Measurements from ENCODE around the gene LRRC27. TPM values are rescaled to one million over a fixed set of nuclear protein-coding genes. Genes with fewer than 3 reads are reported as not detected.

LRRC27 gene
- total RNA-seq, 2 donors from 2014 or later = 5.8 to 6.1 TPM

- Histone ChIP-seq H3K36me3 (peaks cover 17% of the 10 kb centered on the region), H3K4me3 (peak overlapping the region; percentile 3), H3K4me1 (peaks cover 41% of the 10 kb centered on the region), H3K27ac (peak overlapping the region; percentile 86), H3K9ac (ENCODE audit: low read depth in 2 of 2, low read length in 2 of 2) (peak overlapping the region; percentile 96 to 99), H3K9me3 (no peaks in the 10 kb centered on the region), H3K27me3 (no peaks in the 10 kb centered on the region)
- TF ChIP-seq CTCF (IDR thresholded peaks at IDR 0.05) = no peak
- intact Hi-C loops (cut with DNase I) = no loop called here
- peak; percentile 90 for DNase-seq
These were observed 69.6 kb downstream of the LRRC27 start for GRCh38 chr10:132401401-132402118.

GRCh38 chr10:132402781-132403241, 70.8 kb downstream of the LRRC27 start:
- no peaks in the 10 kb centered on the region for H3K27me3 ChIP-seq
- H3K4me1 ChIP-seq = peaks cover 52% of the 10 kb centered on the region
- peak overlapping the region; percentile 86 for H3K27ac ChIP-seq
- no peak overlapping the region for H3K4me3 ChIP-seq
- TF ChIP-seq CTCF (IDR thresholded peaks at IDR 0.05) = no peak
- no peak for DNase-seq
- no peaks in the 10 kb centered on the region for H3K9me3 ChIP-seq
- H3K9ac ChIP-seq (ENCODE audit: low read depth in 2 of 2, low read length in 2 of 2) = peak overlapping the region in 1 of 2 donors; percentile 96
- intact Hi-C loops (cut with DNase I) = no loop called here
- H3K36me3 ChIP-seq = peaks cover 21% of the 10 kb centered on the region

GRCh38 chr10:132403511-132404168, 71.6 kb downstream of the LRRC27 start:
- no peaks in the 10 kb centered on the region for H3K27me3 ChIP-seq
- no peak for TF ChIP-seq CTCF (IDR thresholded peaks at IDR 0.05)
- no peak overlapping the region for H3K27ac ChIP-seq
- H3K9me3 ChIP-seq = no peaks in the 10 kb centered on the region
- peaks cover 55% of the 10 kb centered on the region for H3K4me1 ChIP-seq
- H3K4me3 ChIP-seq = no peak overlapping the region
- H3K9ac ChIP-seq (ENCODE audit: low read depth in 2 of 2, low read length in 2 of 2) = peak overlapping the region in 1 of 2 donors; percentile 6
- H3K36me3 ChIP-seq = peaks cover 21% of the 10 kb centered on the region
- no peak for DNase-seq
- intact Hi-C loops (cut with DNase I) = no loop called here

GRCh38 chr10:132404169-132404880, 72.3 kb downstream of the LRRC27 start:
- peaks cover 21% of the 10 kb centered on the region for H3K36me3 ChIP-seq
- no peak overlapping the region for H3K4me3 ChIP-seq
- TF ChIP-seq CTCF (IDR thresholded peaks at IDR 0.05) = no peak
- peaks cover 56% of the 10 kb centered on the region for H3K4me1 ChIP-seq
- DNase-seq = no peak
- no peaks in the 10 kb centered on the region for H3K9me3 ChIP-seq
- intact Hi-C loops (cut with DNase I) = no loop called here
- H3K27me3 ChIP-seq = no peaks in the 10 kb centered on the region
- no peak overlapping the region for H3K27ac ChIP-seq
- H3K9ac ChIP-seq (ENCODE audit: low read depth in 2 of 2, low read length in 2 of 2) = peak overlapping the region; percentile 30 to 46

- H3K36me3 ChIP-seq = peaks cover 21% of the 10 kb centered on the region
- no peak overlapping the region for H3K9ac ChIP-seq (ENCODE audit: low read depth in 2 of 2, low read length in 2 of 2)
- no peak overlapping the region for H3K27ac ChIP-seq
- DNase-seq = no peak
- H3K4me3 ChIP-seq = no peak overlapping the region
- no peaks in the 10 kb centered on the region for H3K27me3 ChIP-seq
- intact Hi-C loops (cut with DNase I) = no loop called here
- TF ChIP-seq CTCF (IDR thresholded peaks at IDR 0.05) = no peak
- no peaks in the 10 kb centered on the region for H3K9me3 ChIP-seq
- H3K4me1 ChIP-seq = peaks cover 50% of the 10 kb centered on the region
These were observed 73.0 kb downstream of the LRRC27 start for GRCh38 chr10:132404911-132405462.

Measured in colonic mucosa (tissue), 4 donors.